Gastrocnemius medialis (tissue), 4 donors: Measurements from ENCODE around the gene CEL. TPM values are rescaled to one million over a fixed set of nuclear protein-coding genes. Genes with fewer than 3 reads are reported as not detected.
A peak's percentile ranks its signal among the peaks of the same experiment; 100 is the strongest.

Experiments
- ATAC-seq, 2 donors: fragments of 150-250 bp; one replicate each; pipeline ENCODE4 v1.9.1; 2016
- DNase-seq, 2 donors: peaks; one replicate each; pipeline ENCODE4 v3.0.0-alpha.2; 2019
- H3K27ac ChIP-seq, 4 donors: fragments of 200-600 bp; sonication (generic); 1 replicate in 1 of 4; 2 replicates in 3 of 4; pipeline ENCODE4 v1.5.1; 2016 to 2018; ENCODE audit warnings: mild to moderate bottlenecking in 2 of 4, moderate library complexity in 1 of 4
- H3K27me3 ChIP-seq, 3 donors: fragments of 200-600 bp; sonication (generic) in 2 of 3; 1 replicate in 1 of 3; 2 replicates in 2 of 3; pipeline versions ENCODE4 v1.5.1 to v1.6.0; 2016 to 2019; ENCODE audit warnings: mild to moderate bottlenecking in 1 of 3, moderate library complexity in 1 of 3
- H3K36me3 ChIP-seq, 2 donors: fragments of 200-600 bp; sonication (generic) in 1 of 2; one replicate each; pipeline ENCODE4 v1.5.1; 2017 to 2018
- H3K4me1 ChIP-seq, 2 donors: fragments of 200-600 bp; sonication (generic) in 1 of 2; one replicate each; pipeline ENCODE4 v1.5.1; 2016 to 2017; ENCODE audit warnings: mild to moderate bottlenecking in 2 of 2
- H3K4me3 ChIP-seq, 4 donors: fragments of 200-600 bp; sonication (generic) in 3 of 4; 1 replicate in 1 of 4; 2 replicates in 3 of 4; pipeline ENCODE4 v1.5.1; 2016 to 2019; ENCODE audit warnings: mild to moderate bottlenecking in 2 of 4
- H3K9me3 ChIP-seq, 3 donors: fragments of 200-600 bp; sonication (generic) in 2 of 3; 1 replicate in 1 of 3; 2 replicates in 2 of 3; pipeline ENCODE4 v1.5.1; 2016 to 2019
- CTCF ChIP-seq, 5 experiments: fragments of 450-650 bp in 3 of 5; fragments of 200-600 bp in 2 of 5; sonication (generic) in 2 of 5; IDR thresholded peaks in 4 of 5; conservative IDR thresholded peaks in 1 of 5; 1 replicate in 4 of 5; 2 replicates in 1 of 5; pipeline ENCODE4 v1.5.1; 2016 to 2019; ENCODE audit warnings: antibody characterized with exemption in 5 of 5, mild to moderate bottlenecking in 3 of 5, moderate library complexity in 3 of 5
- POLR2A ChIP-seq, 2 donors: fragments of 450-650 bp; IDR thresholded peaks; one replicate each; pipeline ENCODE4 v1.6.1; 2017; ENCODE audit warnings: antibody characterized with exemption in 2 of 2, mild to moderate bottlenecking in 2 of 2, moderate library complexity in 2 of 2
- in situ Hi-C, 4 donors: fragments of 200-750 bp; cut with MboI; loops; one replicate each; pipeline versions ENCODE4 v1.15.0 to v1.8.0; 2017; ENCODE audit warnings: low sequenced_read_pairs in 4 of 4
- intact Hi-C: fragments of 100-400 bp; cut with DNase I; formaldehyde crosslinking; loops from one replicate; pipeline ENCODE4 v1.15.1; 2023; ENCODE audit warnings: low total_unique reads
- total RNA-seq, 4 donors: library from RNA; depleted of rRNA; stranded (reverse); fragments of >200 nt; gene quantifications; one replicate each; pipeline versions ENCODE4 v1.1.0 to v1.2.3, GENCODE V29; 2016

The CEL gene
- total RNA-seq, 4 donors from 2014 or later, result 0.13 to 1.8 TPM; not detected in 2

- in situ Hi-C loops (loop anchor here in 3 of 4 donors (5.0 kb wide), 2 partner anchors 34 to 39 kb away; no protein-coding TSS in a partner anchor), intact Hi-C loops (no loop called here)
- no peak overlapping the region for H3K27ac ChIP-seq
- H3K9me3 ChIP-seq, result no peaks in the 10 kb centered on the region
- H3K36me3 ChIP-seq, result peaks cover 0 to 77% of the 10 kb centered on the region in 2 donors
- peak; percentile 1 to 10 for DNase-seq
- ATAC-seq, result no peak
- H3K27me3 ChIP-seq, result no peaks in the 10 kb centered on the region
- H3K4me1 ChIP-seq, result peaks cover 15 to 21% of the 10 kb centered on the region in 2 donors
- TF ChIP-seq CTCF (IDR thresholded peaks at IDR 0.05 in 4 of 5, conservative IDR thresholded peaks at IDR 0.05 in 1 of 5), result no peak
- TF ChIP-seq POLR2A (IDR thresholded peaks at IDR 0.05), result no peak
- H3K4me3 ChIP-seq, result no peak overlapping the region
These were observed 46.4 kb downstream of the CEL start for GRCh38 chr9:133107961-133108793.

DNA sequence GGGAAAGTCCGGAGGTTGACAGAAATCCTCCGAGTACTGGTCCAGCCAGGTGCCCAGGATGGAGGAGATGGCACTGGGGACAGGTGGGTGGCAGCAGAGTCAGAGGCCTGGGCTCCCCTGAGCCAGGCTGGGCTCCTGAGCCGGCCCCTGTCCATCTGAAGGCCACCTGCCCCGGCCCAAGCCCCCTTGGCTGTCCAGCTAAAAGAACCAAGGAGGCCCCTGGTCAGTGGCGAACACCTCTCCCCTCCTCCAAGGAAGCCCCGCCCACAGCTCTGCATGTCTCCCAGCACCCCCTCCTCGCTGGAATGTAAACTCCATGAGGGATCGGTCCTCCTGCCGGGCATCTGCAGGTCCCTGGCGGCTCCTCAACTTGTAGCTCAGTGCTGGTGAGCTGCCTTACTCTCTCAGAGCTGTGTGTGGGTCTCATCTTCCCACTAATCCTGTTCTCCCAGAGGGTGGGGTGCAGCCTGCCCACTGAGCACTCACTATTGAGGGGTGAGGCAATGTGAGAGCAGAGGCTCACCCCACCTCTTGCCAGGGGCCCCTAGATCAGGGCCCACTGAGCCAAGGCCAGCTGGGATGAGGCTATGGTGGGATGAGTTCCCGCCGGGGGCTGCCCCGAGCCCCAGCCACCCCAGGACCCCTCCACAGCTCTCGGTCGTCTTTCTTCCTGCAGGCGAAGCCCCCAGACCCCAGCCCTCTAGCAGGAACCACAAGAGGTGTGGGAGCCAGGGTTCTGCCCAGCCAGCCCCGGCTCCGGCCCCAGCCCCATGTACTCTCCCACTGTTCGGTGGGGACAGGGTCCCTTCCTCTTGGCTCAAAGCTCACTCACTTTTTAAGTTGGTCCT lies 47.2 kb downstream of the CEL start:
- no peak for TF ChIP-seq POLR2A (IDR thresholded peaks at IDR 0.05)
- TF ChIP-seq CTCF (IDR thresholded peaks at IDR 0.05 in 4 of 5, conservative IDR thresholded peaks at IDR 0.05 in 1 of 5), result no peak
- Histone ChIP-seq H3K4me1 (peaks cover 20 to 22% of the 10 kb centered on the region in 2 donors), H3K27me3 (no peaks in the 10 kb centered on the region), H3K27ac (no peak overlapping the region), H3K36me3 (peaks cover 0 to 69% of the 10 kb centered on the region in 2 donors), H3K9me3 (no peaks in the 10 kb centered on the region), H3K4me3 (no peak overlapping the region)
- intact Hi-C loops (no loop called here), in situ Hi-C loops (loop anchor here in 3 of 4 donors (5.0 kb wide), 2 partner anchors 33 to 38 kb away; no protein-coding TSS in a partner anchor)
- DNase-seq (peak; percentile 2 to 10), ATAC-seq (no peak)

- no peaks in the 10 kb centered on the region for H3K9me3 ChIP-seq
- in situ Hi-C loops (loop anchor here in 3 of 4 donors (5.0 kb wide), 2 partner anchors 32 to 37 kb away; no protein-coding TSS in a partner anchor), intact Hi-C loops (no loop called here)
- H3K4me1 ChIP-seq, result peaks cover 30 to 33% of the 10 kb centered on the region in 2 donors
- H3K27me3 ChIP-seq, result no peaks in the 10 kb centered on the region
- TF ChIP-seq POLR2A (IDR thresholded peaks at IDR 0.05) (no peak), CTCF (IDR thresholded peaks at IDR 0.05 in 4 of 5, conservative IDR thresholded peaks at IDR 0.05 in 1 of 5) (no peak)
- H3K4me3 ChIP-seq, result no peak overlapping the region
- no peak overlapping the region for H3K27ac ChIP-seq
- DNase-seq (peak in 1 of 2 donors; percentile 0), ATAC-seq (no peak)
- peaks cover 0 to 59% of the 10 kb centered on the region in 2 donors for H3K36me3 ChIP-seq
These were observed 48.3 kb downstream of the CEL start for GRCh38 chr9:133109931-133110650.
